Measurements from ENCODE around the gene AXDND1.
"Not testable (repeated sequence)": the region's sequence is repeated elsewhere in the genome, so short reads cannot be mapped to it uniquely, and the experiment has no call there.

The AXDND1 gene

GRCh38 chr1:179474713-179475112 is 108.9 kb downstream of the AXDND1 start:
- no peak for DNase-seq

- DNase-seq = no peak
Observed at GRCh38 chr1:179476484-179476883, 110.7 kb downstream of the AXDND1 start.

DNA sequence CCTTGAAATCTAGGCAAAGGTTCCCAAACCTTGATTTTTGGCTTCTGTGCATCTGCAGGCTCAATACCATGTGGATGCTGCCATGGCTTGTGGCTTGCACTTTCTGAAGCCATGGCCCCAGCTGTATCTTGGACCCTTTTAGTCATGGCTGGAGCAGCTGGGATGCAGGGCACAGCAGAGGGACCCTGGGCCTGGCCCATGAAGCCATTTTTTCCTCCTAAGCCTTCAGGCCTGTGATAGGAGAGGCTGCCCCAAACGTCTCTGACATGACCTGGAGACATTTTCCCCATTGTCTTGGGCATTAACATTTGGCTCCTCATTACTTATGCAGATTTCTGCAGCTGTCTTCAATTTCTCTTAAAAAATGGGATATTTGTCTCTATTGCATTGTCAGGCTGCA is 112.6 kb downstream of the AXDND1 start:
- no peak for DNase-seq

- DNase-seq = no peak
Observed at GRCh38 chr1:179490611-179491010, 124.8 kb downstream of the AXDND1 start.

- DNase-seq = no peak
Observed at GRCh38 chr1:179493323-179493722, 127.6 kb downstream of the AXDND1 start.

DNA sequence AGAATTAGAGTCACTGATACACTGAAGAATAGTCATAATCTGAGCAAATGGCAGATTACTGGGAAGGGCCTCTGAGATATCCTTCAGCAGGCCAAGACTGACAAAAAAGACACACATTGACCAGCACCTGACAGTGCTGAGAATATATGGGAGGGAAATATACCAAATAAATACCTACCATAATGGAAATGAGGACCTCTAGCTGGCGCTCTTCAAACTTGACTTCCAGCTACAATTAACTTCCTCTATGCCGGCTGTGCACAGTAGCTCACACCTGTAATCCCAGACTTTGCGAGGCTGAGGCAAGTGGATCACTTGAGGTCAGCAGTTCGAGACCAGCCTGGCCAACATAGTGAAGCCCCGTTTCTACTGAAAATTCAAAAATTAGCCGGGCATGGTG is 140.4 kb downstream of the AXDND1 start:
- DNase-seq = no peak

DNA sequence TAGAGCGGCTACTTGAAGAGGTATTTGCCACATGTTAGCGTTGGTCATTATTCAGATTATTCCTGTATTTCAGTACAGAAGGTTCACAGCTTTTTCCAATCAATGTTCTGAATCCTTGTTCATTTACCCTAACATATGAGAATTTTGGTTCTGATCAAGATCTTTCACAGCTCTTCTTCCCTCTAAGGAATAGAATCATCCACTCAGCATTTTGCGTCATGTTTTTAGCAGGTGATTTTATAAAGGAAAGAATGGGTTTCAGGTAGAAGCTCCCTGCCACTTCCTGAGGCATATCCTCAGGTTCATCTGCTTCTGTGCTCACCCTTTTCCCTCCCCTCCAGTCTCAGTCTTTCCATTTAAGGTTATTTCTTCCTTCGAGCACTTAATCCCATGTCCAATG is 143.6 kb downstream of the AXDND1 start:
- DNase-seq = no peak

GRCh38 chr1:179510038-179510437 is 144.3 kb downstream of the AXDND1 start:
- DNase-seq = no peak

DNA sequence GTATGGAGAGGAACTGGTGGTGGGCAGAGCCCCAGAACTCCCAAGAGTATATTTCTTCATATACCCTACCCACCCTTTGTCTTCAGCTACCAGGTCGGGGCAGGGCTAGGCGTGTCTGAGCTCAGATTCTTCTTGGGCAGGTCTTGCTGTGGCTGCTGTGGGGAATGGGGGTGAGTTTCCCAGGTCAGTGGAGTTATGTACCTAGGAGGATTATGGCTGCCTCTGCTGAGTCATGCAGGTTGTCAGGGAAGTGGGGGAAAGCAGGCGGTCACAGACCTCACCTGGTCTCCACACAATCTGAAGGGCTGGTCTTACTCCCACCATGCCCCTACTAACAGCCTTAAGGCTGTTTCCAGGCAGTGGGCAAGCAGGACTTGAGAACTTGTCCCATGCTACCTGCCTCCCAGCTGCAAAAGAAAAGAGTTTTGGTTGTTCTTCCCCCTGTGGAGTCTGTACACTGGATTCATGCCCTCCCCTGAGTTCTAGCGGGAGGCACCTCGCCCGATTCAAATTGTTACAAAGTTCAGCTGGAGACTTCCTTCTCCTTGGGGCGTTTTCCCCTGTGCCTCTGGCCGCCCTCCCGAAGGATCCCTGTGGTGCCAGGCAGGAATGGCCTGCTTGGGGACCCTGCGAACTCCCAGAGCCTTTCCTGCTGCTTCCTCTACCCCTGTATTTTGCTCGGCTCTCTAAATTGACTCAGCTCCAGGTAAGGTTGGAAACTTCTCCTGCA is 151.4 kb downstream of the AXDND1 start:
- no peak for DNase-seq

DNA sequence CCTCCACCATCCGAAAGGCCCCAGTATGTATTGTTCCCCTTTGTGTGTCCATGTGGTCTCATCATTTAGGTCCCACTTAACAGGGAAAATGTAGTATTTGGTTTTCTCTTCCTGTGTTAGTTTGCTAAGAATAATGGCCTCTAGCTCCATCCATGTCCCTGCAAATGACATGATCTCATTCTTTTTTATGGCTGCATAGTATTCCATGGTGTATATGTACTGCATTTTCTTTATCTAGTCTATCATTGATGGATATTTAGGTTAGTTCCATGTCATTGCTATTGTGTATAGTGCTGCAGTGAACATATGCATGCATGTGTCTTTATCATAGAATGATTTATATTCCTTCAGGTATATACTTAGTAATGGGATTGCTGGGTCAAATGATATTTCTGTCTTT is 152.8 kb downstream of the AXDND1 start:
- DNase-seq = not testable (repeated sequence)

DNA sequence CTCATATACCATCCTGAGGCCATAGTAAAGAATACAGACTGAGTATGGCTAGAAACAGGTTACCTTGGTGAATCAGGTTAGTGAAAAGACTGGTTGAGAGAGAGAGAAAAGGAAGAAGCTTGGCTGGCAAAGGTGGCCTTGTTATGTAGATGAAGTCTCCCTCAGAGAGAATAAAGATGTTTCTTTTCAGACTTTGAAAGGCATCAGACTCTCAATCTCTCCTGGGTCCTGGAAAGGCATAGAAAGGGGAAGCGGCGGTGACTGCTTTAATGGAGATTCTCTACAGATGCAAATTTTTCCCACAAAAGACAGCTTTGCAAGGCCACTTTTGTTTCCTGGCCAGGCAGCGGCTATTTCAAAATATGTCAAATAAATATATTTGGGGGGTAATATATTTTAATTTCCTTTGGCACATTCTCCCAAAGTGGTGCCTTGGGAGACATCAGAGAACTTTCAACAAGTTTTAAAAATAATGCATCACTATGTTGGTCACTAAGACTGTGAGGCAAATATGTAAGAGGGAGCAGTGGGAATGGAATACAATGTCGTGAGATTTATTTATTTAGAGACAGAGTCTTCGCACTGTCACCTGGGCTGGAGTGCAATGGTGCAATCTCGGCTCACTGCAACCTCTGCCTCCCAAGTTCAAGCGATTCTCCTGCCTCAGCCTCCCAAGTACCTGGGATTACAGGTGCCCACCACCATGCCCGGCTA is 163.9 kb downstream of the AXDND1 start:
- DNase-seq = no peak

DNA sequence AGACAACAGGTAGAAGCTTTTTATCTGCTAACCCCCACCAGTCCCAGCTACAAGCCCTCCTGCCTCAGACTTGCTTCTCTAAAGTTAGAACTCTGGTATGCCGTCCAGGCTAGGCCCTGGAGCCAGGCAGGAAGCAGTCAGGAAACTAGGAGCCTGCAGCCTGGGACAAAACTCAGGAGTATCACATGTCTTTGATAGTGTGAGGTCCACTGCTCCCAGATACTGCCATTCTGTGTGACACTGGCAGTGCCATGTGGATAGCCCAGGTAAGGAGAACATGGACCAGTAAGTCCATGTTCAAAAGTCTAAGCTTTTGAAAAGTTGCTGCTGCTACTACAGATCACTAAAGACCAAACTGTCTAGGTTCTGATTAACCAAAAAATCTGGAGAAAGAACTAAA is 164.6 kb downstream of the AXDND1 start:
- no peak for DNase-seq

- DNase-seq = no peak
Observed at GRCh38 chr1:179541774-179542173, 176.0 kb downstream of the AXDND1 start.

DNA sequence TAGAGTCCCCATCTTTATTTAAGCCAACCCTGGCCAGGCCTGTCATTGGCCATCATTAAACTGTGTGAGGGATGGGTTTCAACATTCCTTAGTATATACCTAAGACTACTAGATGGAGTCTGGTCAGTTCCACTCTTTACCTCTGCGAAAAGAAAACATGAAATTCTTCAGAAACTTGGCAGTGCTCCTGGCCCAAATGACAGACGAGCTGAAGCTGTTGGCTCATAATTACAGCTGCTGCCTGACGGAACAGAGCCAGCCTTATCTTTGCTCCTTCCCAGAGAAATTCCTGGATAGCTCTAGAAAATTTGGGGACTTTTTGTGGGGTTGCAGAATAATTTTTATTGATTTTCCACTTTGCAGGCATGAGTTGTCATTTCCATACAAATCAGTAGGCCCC is 179.6 kb downstream of the AXDND1 start:
- no peak for DNase-seq

DNA sequence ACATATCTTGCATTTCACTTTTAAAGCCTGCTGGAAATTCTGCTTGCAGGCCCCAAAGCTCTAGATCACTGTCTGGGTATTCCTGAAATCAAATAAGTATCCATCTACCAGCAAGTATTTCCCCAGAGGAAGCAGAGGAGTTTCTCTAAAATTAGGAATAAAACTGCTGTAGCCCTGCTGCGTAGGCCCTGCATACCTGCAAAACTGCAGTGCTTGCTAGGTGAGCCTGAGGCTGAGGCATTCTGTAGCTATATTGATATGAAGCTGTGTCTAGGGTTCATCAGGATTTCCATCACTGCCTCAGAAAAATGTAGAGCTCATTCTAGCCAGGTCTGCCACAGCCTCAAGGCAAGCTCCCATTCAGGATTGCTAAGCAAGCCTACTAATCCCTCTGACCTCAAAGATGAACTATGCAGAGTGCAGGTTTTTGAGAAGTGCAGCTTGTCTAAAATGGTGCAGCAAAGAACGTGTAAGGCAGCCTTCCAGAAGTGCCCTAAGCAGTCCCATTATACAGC is 181.3 kb downstream of the AXDND1 start:
- no peak for DNase-seq

DNA sequence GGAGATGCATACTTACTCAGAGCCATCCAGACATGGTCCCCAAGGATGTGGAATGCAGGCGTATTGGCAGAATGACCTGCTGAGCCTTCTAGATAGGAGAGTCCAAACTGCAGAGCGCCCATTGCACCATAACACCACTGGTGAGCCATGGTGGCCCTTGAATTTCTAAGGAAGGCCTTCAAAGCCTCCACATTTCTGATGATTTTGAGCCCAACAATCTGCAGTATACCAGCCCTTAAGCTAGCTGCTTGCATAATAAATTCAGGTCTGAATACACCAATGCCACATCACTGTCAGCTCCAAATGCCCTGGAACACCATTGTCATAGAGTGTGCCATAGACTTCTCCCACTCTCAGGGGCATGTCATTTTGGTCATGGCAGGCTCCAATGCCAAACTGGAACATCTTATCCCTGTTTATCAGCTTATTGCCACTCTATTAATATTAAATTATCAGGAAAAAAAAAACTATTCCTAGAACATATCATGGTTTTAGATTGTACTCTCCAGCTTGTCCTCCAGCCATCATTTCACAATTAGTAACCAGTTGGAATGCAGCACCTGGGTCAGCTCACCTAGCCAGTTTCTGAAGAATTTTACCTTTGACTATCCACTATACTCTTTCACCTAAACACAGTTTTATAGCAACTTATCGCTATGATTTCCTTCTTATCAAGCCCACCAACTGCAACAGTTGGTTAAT is 183.0 kb downstream of the AXDND1 start:
- DNase-seq = no peak

- no peak for DNase-seq
Observed at GRCh38 chr1:179549368-179549700, 183.6 kb downstream of the AXDND1 start.

- DNase-seq = no peak
Observed at GRCh38 chr1:179550746-179551682, 185.2 kb downstream of the AXDND1 start.

GRCh38 chr1:179554427-179554826 is 188.7 kb downstream of the AXDND1 start:
- no peak for DNase-seq

DNA sequence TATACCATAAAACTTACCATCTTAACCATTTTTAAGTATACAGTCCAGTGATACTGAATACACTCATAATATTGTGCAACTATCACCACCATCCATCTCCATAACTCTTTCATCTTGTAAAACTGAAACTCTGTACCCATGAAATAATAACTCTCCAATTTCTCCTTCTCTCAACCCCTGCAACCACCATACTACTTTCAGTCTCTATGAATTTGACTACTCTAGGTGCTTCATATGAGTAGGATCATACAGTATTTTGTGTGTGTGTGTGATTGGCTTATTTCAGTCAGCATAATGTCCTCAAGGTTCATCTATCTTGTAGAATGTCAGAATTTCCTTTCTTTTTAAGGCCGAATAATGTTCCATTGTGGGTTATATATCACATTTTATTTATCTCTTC is 192.3 kb downstream of the AXDND1 start:
- DNase-seq = no peak

- DNase-seq = no peak
Observed at GRCh38 chr1:179575497-179576314, 209.9 kb downstream of the AXDND1 start, which contains the start of gene NPHS2. NPHS2 (minus strand) TSS chr1:179575948; CDS start chr1:179575864, 84 bp downstream.

DNA sequence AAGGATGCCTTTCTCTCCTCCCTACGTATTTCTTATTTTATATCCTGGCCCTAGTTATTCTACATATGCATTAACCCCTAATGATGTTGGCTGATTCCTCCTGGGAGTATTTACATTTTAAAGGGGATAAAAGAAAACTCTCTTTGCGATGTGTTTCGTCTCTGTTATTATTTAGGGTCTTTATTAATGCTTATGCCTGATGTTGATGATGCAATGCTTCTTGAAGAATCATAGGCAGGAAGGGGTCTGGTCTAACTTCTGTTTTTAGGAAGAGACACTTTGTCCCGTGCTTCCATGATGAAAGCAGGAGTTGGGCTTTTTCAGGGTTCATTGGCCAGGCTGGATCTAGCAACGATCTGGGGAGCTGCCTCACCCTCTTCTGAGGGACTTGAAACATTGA is 210.7 kb downstream of the AXDND1 start:
- DNase-seq = no peak

Measured in NCI-H2227 treated with DMSO at 0.1 percent for 48 hours (cell line).